GM19438 (cell line): ENCODE results near the gene PTRH1.

Experiments used
- ATAC-seq: cut with Tn5 transposase; IDR thresholded peaks from one replicate; pipeline ENCODE4 v1.9.1; 2021; ENCODE audit warnings: low read depth; ENCODE audit not compliant: unreplicated experiment

Gene PTRH1

DNA sequence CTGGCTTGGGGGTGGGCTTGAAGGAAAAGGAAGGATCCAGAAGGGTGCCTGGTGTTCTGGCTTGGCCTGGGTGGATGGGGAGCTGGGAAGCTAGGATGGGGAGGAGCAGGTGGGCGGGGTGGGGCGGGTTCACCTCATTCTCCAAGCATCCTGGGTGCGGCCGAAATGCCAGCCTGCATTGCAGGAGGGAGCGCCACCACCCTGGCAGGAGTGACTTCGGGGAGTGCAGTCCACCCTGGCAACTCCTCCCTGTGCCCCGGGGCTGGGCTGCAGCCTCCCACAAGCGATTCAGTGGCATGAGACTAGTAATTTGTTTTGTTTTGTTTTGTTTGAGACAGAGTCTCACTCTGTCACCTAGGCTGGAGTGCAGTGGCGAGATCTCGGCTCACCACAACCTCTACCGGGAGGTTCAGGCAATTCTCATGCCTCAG, 5.9 kb upstream of the PTRH1 start:
- no peak for ATAC-seq

DNA sequence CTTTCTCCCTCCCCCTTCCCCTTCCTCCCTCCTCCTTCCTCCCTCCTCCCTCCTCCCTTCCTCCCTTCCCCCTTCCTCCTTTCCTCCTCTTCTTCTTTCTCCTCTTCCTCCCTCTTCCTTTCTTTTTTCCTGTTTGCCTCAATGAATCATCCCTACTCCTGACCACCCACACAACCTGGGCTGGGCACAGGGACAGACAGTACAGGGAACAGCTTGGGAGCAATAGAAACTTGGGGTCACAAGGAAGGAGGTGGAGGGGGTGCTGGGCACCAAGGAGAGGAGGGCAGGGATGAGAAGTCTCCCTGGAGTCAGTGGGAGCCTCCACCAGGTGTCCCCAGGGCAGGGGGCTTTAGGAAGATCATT, 5.4 kb upstream of the PTRH1 start:
- no peak for ATAC-seq

DNA sequence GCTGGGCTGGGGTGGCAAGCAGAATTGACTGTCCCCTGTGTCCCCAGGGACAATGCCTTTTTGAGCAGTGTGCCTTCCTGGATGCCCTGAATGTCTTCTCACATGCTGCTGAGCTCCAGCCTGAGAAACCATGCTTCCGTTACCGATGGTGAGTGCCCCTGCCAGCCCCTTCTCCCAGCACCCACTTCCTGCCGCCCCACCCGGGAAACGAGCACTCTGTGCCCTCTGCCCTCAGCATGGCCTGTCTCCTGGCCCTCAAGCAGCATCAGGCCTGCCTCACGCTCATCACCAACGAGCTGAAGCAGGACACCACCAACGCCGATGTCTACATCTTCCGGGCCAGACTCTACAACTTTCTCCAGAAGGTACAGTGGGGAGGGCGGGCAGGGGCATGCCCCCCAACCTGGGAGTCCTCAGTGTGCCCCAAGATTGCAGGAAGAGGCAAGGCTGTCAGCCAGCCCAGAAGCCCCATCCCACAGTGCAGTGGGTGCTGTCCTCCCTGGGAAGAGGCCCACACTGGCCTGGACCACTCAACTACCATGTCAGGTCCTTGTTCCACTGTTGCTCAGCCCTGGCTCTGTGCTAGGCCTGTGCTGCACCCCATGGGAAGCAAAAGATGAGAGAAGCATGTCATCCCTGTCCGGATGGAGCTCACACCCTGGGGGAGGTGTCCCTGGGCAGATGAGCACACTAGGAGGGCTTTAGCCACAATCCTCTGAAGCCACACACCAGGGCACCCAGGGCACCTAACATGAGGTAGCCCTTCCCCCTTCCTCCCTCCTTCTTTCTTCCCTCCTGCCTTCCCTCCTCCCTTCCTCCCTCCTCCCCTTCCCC, 4.8 kb upstream of the PTRH1 start:
- ATAC-seq, result no peak

DNA sequence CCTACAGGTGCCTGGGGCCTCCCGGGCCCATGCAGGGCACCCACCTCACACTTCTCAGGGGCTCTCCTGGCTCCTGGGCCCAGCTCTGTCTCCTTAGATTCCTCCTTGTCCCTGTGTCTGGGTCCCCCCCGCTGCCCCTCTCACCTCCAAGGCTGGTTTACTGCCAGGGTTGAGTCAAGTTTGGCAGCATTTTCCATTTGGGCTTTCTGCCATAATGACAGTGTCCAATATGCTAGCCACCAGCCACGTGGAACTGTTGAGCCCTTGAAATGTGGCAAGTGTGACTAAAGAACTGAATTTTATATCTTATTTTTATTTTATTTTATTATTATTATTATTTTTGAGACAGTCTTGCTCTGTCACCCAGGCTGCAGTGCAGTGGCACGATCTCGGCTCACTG, 2.3 kb upstream of the PTRH1 start:
- ATAC-seq, result no peak

DNA sequence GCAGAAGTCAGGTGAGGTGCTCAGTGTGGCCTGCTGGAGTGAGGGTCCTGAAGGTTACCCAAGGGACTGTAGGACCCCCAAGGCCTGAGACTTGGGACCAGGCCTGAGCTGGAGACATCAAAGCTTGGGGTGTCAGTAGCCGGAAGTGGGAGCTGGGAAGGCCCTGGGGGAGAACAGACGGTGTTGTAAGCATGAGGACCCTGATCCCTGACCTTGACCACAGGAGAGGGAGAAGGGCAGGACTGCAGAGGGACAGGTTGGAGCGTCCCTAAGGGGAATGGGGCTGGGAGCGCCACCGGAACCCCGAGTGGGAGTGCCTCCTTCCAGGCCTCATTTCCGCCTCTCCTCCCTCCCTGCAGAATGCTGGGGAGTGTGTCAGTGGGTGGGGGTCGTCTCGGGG, 949 bp upstream of the PTRH1 start:
- ATAC-seq, result no peak

DNA sequence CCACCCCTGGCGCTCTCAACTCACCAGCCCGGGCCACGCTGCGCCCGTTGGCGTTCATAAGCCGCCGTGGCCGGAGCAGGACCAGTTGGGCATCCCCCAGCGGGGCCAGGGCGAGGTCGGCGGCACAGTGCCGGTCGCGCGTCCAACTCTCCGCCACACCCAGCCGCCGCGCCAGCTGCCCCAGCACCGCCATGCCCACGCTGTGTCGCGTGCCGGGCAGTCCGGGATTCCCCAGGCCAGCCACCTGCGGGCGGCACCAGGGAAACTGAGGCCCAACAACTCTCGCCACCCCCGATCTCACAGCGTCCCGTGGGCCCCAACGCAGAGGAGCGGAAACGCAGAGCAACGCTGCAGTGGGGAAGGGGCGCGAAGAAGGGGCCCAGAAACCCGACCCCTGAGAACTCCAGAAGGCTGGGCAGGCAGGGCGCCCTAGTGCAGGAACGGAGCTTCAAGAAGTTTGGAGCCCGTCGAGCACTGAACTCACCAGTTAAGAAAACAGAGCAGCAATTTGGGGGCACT, 453 bp downstream of the PTRH1 start:
- ATAC-seq, result no peak

DNA sequence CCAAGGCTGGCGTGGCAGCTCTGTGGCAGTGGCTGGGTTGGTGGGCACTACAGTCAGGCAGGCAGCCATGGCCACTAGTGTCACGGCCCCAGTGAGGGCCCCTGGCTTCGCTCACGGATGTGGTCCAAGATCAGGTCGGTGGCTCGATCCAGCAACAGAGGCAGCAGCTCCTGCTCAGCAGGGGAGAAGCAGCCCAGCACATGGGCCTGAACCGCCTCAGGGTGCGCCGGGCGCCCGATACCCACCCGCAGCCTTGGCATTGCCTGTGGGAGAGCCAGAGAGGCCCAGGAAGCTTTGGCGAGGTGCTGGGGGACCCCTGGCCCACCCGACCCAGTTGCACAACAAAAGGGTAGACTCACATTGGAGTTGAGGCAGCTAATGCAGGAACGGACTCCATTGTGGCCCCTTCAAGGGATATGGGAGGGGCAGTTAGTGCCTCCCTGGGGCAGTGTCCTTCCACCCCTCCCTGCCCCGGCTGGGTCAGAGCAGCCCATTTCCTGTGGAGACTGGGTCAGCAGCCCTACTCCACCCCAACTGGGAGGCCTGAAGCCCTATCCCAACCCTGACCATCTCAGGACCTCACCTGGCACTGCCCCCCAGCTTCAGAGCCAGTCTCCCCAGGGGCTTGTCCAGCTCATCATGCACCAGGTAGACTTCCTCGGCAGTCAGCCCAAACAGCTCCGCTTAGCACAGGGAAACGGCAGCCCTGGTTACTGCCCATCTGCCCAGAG, 1.3 kb downstream of the PTRH1 start:
- no peak for ATAC-seq

DNA sequence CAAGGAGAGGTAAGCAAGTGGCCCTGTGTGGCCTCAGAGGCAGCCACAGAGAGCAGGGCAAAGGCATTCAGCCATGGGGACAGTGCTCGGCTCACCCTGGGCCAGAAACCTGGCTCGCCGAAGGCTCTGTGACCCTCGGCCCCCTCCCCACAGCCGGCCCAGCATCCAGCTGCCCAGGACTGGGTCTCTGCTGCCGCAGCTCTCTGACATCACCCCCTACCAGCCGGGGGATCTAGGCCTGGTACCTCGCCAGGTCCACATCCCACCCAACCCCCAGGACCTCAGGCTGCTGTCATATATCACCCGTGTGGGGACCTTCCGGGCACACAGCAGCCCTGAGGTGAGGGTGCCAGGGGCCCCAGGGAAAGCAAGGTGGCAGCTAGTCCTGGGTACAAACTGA, 2.6 kb downstream of the PTRH1 start:
- ATAC-seq, result no peak

DNA sequence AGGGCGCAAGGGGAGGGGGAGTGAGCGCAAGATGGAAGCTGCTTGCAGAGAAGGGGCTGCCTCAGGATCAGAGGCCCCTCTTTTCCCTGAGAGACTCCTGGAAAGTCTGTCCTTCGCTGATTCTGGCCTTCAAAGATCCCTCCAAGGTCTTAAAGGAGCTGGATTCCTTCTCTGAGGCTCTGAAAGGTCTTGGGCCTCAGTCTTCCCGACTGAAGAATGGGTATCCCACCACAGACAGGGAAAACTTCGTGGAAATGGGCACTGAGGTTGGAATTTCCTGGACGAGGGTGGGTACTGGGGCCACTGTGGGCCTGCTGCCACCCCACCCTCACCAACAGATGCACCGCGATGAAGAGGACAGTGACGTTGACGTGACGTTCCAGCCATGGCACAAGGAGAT, 3.1 kb downstream of the PTRH1 start:
- ATAC-seq, result no peak

DNA sequence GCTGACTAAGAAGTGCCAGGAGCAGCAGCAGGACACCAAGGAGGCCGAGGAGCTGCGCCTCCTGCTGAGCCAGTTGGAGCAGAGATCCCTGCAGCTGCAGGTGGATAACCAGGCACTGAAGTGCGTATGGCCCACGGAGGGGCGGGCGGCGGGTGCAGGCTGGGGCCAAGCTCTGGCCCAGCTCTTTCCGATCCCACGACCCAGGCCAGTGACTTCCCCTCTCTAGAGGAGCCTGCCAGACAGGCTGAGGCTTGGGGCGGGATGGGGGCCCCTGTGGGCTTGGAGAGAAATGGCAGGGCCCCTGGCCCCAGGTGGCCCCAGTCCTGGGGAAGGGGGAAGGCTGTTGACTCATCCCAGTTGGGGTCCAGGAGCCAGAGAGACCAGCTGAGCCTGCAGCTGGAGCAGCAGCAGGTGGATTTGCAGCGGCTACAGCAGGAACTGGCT, 3.6 kb downstream of the PTRH1 start:
- ATAC-seq, result no peak

DNA sequence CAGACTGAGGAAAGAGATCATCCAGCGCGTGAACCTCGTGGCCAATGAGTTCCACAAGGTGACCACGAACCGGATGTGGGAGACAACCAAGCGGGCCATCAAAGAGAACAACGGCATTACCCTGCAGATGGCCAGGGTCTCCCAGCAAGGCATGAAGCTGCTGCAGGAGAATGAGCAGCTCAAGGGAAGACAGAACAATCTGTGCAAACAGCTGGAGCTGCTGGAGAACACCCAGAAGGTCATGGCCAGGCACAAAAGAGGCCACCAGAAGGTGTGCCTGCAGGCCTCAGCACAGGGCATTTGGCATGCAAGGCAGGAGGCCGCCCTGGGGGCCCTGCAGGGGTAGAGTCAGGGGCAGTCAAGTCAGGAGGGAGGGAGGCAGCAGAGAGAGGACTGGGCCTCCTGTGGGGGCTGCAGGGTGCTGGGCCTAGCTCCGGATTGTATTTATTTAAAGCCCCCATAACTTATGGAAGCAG, 4.2 kb downstream of the PTRH1 start:
- ATAC-seq, result no peak

DNA sequence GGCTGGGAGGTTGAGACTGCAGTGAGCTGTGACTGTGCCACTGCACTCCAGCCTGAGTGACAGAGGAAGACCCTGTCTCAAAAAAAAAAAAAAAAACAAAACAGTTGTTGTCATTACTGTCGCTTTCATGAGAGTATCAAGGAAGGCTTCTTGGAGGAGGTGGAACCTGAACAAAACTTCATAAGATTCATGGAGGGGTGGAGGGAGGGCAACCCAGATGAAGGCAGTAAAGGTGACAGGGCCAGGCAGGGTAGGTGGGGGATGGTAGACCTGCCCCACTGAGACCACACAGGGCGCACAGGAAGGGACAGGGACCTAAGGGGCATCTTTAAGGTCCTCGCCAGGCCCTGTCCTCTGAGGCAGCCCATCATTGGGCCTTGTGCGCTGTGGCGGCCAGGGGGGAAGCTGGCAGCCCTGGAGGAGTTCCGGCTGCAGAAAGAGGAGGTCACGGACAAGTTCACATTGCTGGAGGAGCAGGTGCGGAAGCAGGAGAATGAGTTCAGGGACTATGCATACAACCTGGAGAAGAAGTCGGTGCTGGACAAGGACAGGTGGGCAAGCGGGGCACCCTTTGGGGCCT, 5.2 kb downstream of the PTRH1 start:
- no peak for ATAC-seq

DNA sequence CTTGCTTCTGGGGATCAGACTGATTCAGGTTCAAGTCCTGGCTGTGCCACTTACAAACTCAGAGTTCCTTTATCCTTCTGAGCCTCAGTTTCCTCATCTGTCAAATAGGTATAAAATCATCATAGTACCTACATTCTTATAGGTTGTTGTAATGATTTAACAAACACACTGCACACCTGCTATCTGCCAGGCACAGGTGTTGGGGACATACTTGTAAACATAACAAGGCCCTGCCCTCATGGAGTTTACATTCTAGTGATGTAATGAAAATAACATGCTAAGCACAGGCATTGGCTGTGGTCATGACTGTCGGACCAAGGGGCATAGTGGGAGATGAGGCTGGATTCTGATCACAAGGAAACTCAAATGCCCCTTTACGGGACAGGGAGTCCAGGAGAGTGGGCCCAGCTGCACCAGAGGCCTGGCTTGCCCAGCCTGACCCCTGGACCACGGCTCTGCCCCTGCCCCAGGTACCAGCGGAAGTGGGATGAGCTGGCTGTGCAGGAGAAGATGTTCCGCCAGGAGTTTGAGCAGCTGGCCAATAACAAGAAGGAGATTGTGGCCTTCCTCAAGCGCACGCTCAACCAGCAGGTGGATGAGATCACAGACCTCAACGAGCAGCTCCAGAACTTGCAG, 6.4 kb downstream of the PTRH1 start:
- ATAC-seq, result no peak

DNA sequence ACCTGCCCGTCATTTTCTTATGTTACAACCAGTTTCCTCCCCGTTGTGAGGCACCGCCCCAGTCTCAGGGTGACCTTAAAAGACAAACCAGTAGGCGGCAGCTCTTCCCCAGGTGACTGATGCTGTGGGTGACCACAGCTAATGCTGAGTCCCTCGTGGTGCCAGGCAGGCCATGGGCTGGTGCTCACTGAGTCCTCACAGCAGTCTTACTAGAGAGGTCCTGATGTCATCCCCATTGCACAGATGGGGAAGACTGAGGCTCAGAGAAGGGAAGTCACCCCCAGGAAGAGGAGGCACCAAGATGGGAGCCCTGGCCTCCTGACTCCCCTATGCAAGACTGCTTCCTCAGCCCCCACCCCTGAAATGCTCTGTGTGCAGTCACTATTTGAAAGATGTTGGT, 7.7 kb downstream of the PTRH1 start:
- no peak for ATAC-seq

DNA sequence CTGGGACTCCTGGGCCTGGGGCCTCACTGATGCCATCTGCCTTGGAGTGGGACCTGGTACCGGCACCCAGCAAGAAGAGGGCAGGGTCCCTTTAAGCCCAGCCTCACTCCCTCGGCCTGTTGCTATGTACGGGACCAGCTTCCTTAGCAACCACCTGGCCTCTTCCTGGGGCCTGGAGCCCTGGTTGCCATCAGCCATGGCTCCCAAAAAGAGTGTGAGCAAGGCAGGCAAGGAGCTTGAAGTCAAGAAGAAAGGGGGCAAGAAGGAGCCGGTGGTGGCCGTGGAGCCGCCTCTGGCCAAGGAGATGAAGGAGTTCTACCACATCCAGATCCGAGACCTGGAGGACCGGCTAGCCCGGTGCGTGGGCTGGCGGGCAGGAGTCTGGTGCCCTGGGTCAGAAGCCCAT, 8.6 kb downstream of the PTRH1 start, which contains the start of gene CFAP157:
CFAP157 (plus strand) TSS at position 153 of the 406 bp plus-strand sequence; CDS start at position 197, 44 bp downstream.
- ATAC-seq, result no peak

DNA sequence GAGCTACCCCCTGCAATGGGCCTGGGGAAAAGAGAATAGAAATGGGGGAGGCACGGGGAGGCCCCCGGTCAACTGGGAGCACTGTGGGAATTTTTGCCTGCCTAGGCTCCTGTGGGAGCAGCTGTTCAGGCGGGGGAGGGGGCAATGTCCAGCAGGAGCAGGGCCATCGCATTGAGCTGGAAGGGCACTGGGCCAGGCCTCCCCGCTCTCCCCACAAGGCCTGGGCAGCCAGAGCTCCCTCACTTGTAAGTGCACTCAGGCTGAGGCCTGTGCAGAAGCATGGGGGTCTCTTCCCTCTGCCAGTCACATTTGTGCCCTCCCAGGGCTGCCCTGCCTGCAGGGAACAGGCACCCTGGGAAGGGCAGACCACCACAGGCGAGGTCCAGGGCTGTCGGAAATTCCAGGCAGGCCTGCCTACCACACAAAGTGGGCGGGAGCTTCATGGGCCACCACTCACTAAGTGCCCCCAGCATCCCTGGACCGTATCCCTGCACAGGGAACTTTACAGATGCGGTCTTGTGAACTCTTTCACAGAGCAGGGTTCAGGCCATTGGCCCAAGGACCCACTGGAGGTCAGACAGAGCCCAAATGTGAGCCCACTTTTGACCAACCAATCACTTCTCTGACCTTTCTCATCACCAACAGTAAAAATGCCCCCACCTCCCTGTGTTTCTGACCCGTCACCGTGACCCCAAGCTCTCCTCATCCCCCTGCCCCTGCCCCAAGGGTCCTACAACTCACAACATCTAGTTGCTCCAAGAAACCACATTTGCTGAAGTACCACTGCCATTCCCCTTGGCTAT, 9.7 kb downstream of the PTRH1 start:
- ATAC-seq, result no peak

DNA sequence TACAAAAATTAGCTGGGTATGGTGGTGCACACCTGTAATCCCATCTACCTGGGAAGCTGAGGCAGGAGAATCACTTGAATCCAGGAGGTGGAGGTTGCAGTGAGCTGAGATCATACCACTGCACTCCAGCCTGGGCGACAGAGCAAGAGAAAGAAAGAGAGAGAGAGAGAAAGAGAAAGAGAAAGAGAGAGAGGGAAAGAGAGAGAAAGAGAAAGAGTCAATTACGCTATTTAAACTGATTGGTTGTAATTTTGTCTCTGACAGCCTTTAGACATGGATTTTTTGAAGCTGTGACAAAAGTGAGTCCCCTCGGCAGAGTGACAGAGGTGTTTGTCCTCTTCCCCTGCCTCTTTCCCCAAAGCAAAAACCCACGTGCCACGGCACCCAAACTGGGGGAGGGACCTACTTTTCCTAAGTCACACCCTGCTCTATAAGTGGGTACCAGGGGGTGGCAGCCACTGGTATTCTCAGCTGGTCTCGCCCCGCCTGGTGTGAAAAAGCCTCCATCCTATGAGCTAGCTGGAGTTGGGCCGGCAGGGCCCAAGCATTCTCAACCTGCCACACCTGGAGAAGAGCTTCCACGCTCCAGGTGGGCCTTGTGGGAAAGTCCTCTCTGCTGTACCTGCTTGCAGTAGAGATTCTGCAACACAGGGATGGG, 12.0 kb downstream of the PTRH1 start:
- no peak for ATAC-seq

DNA sequence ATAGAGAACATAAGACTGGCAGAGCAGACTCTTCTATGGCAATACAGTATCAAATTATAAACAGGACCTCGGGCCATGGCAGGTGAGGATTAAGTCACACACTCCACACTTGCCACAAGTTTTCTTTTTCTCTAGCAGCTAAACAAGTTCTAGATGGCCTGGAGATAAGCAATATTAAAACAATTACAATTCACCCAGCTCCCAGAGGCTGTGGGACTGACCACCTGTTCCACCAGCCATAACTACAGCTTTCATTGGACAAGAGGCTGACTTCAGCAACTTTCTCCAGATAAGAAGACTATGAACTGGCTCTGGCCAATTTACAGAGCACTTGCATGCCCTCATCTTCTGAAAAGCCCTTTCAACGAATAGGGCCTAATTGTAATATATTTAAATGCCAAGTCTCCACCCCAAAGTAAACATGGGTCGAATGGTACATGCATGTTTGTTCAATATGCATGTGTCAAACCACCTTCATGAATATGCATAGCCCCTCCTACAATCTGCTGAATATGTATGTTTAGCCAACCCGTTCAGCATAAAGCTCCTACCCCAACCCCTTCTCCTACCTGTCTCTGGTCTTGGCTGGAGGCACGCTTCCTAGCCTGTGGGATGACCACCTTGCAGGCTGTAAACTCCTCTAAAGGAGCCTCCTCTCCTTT, 14.7 kb downstream of the PTRH1 start:
- ATAC-seq, result no peak

DNA sequence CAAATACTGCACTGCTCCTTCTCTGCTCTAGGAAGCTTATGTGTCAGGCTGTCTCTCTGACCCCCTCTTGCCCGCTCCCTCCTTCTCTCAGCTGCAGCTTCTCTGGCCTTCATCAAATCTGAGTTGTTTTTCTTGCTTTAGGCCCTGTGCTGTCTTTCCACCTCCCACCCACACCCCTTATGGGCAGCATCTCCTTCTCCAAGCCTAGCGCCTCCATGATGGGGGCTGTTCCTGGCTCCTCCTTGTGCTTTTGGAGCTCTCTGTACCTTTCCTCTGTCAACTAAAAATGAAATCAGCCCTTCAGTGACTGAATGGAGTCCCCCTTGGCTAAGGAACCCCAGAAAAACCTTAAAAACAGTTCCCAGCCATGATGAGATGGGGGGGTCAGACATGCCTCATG, 15.3 kb downstream of the PTRH1 start:
- no peak for ATAC-seq
